KBM-7 (cell line): Measurements from ENCODE around the gene TMBIM1.

ENCODE experiments used
- DNase-seq: peaks from one replicate; pipeline ENCODE4 v3.0.0-alpha.2; 2015
- in situ Hi-C: fragments of 300-500 bp; cut with MboI; formaldehyde crosslinking; loops from 2 replicates; pipeline ENCODE4 v1.14.3; 2020; ENCODE audit warnings: low sequenced_read_pairs, low pct_unique_long_range_greater_than_20kb, mixed read lengths

Gene TMBIM1

GRCh38 chr2:218262631-218263586 is 29.4 kb downstream of the TMBIM1 start:
- in situ Hi-C loops, result no loop called here
- DNase-seq, result no peak

- DNase-seq, result no peak
- in situ Hi-C loops, result no loop called here
Measured at GRCh38 chr2:218262237-218262600, 30.1 kb downstream of the TMBIM1 start.

- in situ Hi-C loops, result no loop called here
- no peak for DNase-seq
Measured at GRCh38 chr2:218261423-218262236, 30.7 kb downstream of the TMBIM1 start.

- in situ Hi-C loops, result no loop called here
Measured at GRCh38 chr2:218260742-218261422, 31.4 kb downstream of the TMBIM1 start, which contains the start of gene GPBAR1. TSS of gene GPBAR1 (plus strand) at chr2:218261015. CDS start at chr2:218262725, 1,710 bp downstream.

GRCh38 chr2:218260166-218260565 is 32.1 kb downstream of the TMBIM1 start:
- in situ Hi-C loops, result no loop called here

More at GRCh38 chr2:218260742-218261422, 31.4 kb downstream of the TMBIM1 start, which contains the start of gene GPBAR1:
- DNase-seq, result no peak

GRCh38 chr2:218259099-218259961 is 33.0 kb downstream of the TMBIM1 start:
- in situ Hi-C loops, result no loop called here
- DNase-seq, result no peak

More at GRCh38 chr2:218260166-218260565, 32.1 kb downstream of the TMBIM1 start:
- DNase-seq, result no peak

- in situ Hi-C loops, result no loop called here
- DNase-seq, result peak; percentile 87
Measured at GRCh38 chr2:218257390-218257981, 34.8 kb downstream of the TMBIM1 start.

- no peak for DNase-seq
- in situ Hi-C loops, result no loop called here
Measured at GRCh38 chr2:218256612-218257350, 35.5 kb downstream of the TMBIM1 start.

DNA sequence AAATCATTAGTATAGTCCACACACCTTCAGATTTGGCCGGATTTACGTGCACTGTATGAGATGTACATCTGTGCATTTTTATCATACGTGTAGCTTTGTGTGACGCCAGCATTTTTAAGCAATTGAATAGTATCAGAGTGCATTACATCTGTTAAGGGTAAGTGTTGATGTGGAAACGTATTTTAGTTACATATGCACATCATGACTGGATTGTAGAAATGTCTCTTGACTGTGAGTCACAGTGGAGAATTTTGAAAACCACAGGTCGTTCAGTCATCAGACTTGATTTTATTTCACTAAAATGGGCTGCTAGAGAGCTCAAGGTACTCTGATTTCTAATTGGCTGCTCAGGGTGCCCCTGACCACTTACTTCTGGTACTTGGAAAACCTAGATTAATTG is 36.9 kb downstream of the TMBIM1 start:
- in situ Hi-C loops, result no loop called here
- no peak for DNase-seq

GRCh38 chr2:218253232-218253625 is 39.1 kb downstream of the TMBIM1 start:
- in situ Hi-C loops, result no loop called here
- DNase-seq, result no peak

DNA sequence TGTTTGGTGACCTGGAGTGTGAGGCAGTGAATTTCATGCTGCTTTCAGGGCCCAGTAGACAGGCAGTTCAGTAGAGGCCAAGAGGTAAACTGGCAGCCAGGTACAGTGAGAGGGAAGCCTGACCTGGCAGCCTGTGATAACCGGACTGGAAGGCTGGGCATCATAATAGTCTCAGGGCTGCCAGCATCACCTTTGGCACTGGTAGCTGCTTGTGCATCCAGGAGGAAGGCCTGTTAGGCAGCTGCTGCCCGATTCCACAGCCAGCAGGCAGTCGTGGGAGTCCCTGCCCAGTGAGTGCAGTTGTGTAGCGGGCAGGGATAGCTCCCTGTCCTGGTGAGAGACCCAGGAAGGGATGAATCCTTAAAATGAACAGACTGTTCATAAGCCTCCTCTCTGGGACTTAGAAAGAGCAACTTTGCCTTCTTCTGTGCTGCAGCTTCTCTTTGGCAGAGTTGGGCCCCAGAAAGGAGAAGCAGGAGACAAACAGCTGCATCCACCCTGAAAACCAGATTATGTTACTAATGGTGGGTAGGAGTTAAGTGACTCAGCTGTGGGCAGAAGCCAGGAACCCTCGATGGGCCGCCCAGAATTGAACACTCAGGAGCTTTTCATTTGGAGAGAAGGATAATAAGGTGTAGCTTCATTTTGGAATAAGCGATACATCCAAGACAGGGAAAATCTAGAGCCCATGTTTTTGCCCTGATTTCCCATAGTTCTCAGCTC is 39.6 kb downstream of the TMBIM1 start:
- in situ Hi-C loops, result no loop called here
- DNase-seq, result peak; percentile 44

- in situ Hi-C loops, result no loop called here
Measured at GRCh38 chr2:218249691-218250090, 42.6 kb downstream of the TMBIM1 start.

GRCh38 chr2:218245214-218245613 is 47.1 kb downstream of the TMBIM1 start:
- no peak for DNase-seq
- in situ Hi-C loops, result no loop called here

More at GRCh38 chr2:218249691-218250090, 42.6 kb downstream of the TMBIM1 start:
- DNase-seq, result no peak

GRCh38 chr2:218244665-218245064 is 47.6 kb downstream of the TMBIM1 start:
- DNase-seq, result no peak
- in situ Hi-C loops, result no loop called here

DNA sequence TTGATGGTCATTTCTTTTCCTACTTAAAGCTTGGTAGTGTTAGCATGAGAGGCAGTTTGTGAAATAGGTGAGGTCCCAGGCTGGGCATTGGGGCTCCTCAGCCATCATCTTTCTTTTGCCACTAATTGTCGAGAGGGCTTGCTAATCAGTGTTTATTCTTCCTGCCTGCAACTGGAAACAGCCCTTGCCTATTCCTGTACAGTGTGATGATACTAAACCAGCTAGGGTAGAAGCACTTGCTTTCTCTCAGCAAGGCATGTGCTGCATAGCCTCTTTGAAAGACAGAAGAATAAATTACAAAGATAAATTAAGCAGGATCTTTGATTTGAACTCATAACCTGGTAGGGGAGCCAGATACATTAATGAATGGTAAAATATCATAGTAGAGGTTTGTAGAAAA is 48.1 kb downstream of the TMBIM1 start:
- in situ Hi-C loops, result no loop called here
- DNase-seq, result no peak

DNA sequence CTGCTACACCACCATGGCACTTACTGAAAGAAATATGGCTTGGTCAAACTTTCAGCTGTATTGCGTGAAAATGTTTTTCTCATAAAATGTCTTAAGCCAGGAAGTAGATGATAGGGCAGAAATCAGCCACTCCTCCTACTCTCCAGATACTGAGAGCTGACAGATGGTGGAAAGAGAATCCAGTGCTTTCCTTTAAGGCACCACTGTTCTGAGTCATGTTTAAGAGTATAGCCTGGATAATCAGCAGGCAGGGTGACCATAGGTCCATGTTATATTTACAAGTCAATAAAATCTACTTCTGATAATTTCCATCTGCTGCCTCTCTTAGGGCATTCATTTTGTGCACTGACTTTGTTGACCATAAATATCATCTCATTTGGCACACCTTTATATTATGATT is 53.4 kb downstream of the TMBIM1 start:
- no peak for DNase-seq
- in situ Hi-C loops, result no loop called here

DNA sequence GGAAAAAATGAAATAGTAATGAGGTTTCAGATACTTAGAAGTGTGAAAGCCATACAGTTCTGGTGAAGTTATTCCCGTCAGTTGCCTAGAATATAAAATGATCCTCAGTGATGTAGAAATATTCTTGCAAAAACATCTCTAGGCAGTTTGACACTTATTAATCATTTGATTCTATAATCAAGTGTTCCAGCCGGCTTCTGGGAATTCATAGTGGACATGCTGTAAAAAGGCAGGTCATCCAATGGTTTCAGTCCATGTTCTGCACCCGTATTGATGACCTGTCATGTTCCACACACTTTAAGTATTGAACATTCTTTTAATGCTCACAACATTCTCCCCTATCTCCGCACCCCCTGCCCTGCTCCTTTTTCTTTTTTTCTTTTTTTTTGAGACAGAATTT is 55.5 kb downstream of the TMBIM1 start:
- DNase-seq, result no peak
- in situ Hi-C loops, result no loop called here
